ENCODE data around the gene GALNT1.

- TF ChIP-seq POLR2A (IDR thresholded peaks at IDR 0.05; ENCODE audit: low read depth, low read length) = no peak
- TF ChIP-seq PAX5 (IDR thresholded peaks at IDR 0.05; ENCODE audit: insufficient read depth, low read length, severe bottlenecking) = no peak
Observed at GRCh38 chr18:35749701-35750100, 168.2 kb downstream of the GALNT1 start.

All from GM12891 (cell line).